Large intestine (tissue), 3 donors: ENCODE data around the gene CSF2. TPM values are rescaled to one million over a fixed set of nuclear protein-coding genes. Genes with fewer than 3 reads are reported as not detected.
"Not testable (repeated sequence)": the region's sequence is repeated elsewhere in the genome, so short reads cannot be mapped to it uniquely, and the experiment has no call there.

ENCODE experiments used
- DNase-seq, 2 donors: peaks; one replicate each; pipeline versions ENCODE4 v3.0.0 to v3.0.0-alpha.2; 2013
- H3K27ac ChIP-seq: one replicate; pipeline ENCODE4 v1.5.1; 2013; ENCODE audit warnings: low read length
- H3K27me3 ChIP-seq: 2 replicates; pipeline ENCODE4 v1.6.1; 2013; ENCODE audit warnings: low read length; ENCODE audit not compliant: control insufficient read depth, insufficient read depth
- H3K36me3 ChIP-seq: 2 replicates; pipeline ENCODE4 v1.6.1; 2013; ENCODE audit warnings: low read length; ENCODE audit not compliant: control insufficient read depth, insufficient read depth
- H3K4me1 ChIP-seq: one replicate; pipeline ENCODE4 v1.6.1; 2013; ENCODE audit warnings: low read length; ENCODE audit not compliant: control insufficient read depth, insufficient read depth
- H3K4me3 ChIP-seq: one replicate; pipeline ENCODE4 v1.5.1; 2013; ENCODE audit warnings: low read length
- H3K9me3 ChIP-seq: one replicate; pipeline ENCODE4 v1.6.1; 2013; ENCODE audit warnings: mild to moderate bottlenecking, low read depth, low read length, moderate library complexity; ENCODE audit not compliant: control insufficient read depth
- WGBS: methylation state at CpG from one replicate; pipeline ENCODE4 v1.1.5; 2013; ENCODE audit warnings: low lambda C conversion rate; ENCODE audit not compliant: insufficient coverage; 5-methylcytosine and 5-hydroxymethylcytosine counted together
- polyA plus RNA-seq: library from polyadenylated mRNA; unstranded; fragments of 120-200 nt; gene quantifications from one replicate; pipeline ENCODE4 v1.2.1, GENCODE V29; 2013

Gene CSF2
- polyA plus RNA-seq, 1 donor: not detected

DNA sequence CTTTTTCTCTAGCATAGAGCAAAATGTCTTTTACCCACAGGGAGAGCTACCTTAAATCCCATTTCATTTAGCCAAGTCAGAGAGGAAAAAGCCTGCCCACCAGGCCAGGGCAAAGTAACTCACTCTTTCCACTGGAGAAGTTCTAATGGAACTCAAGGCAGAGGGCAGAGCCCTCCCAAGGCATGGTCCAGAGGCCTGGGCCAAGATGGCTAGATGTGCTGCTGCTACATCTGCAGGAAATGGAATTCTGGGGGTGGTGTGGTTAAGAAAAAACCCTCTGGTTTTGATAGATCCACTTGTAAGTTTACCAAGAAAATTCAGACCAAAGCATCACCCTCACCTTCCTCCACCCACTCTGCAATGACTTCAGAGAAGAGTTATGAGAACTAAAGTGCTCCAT lies 37.3 kb downstream of the CSF2 start:
- no peaks in the 10 kb centered on the region for H3K9me3 ChIP-seq

GRCh38 chr5:132112111-132112510 lies 38.5 kb downstream of the CSF2 start:
- Histone ChIP-seq H3K27me3 (no peaks in the 10 kb centered on the region), H3K4me1 (no peaks in the 10 kb centered on the region), H3K27ac (no peak overlapping the region), H3K36me3 (no peaks in the 10 kb centered on the region), H3K4me3 (no peak overlapping the region), H3K9me3 (no peaks in the 10 kb centered on the region)
- WGBS: no CpG with 5 or more reads among the region's 3 CpGs
- no peak for DNase-seq

More for the DNA sequence above, 37.3 kb downstream of the CSF2 start:
- no peaks in the 10 kb centered on the region for H3K36me3 ChIP-seq
- H3K4me1 ChIP-seq: no peaks in the 10 kb centered on the region
- no peaks in the 10 kb centered on the region for H3K27me3 ChIP-seq
- H3K4me3 ChIP-seq: no peak overlapping the region
- DNase-seq: no peak
- no peak overlapping the region for H3K27ac ChIP-seq

DNA sequence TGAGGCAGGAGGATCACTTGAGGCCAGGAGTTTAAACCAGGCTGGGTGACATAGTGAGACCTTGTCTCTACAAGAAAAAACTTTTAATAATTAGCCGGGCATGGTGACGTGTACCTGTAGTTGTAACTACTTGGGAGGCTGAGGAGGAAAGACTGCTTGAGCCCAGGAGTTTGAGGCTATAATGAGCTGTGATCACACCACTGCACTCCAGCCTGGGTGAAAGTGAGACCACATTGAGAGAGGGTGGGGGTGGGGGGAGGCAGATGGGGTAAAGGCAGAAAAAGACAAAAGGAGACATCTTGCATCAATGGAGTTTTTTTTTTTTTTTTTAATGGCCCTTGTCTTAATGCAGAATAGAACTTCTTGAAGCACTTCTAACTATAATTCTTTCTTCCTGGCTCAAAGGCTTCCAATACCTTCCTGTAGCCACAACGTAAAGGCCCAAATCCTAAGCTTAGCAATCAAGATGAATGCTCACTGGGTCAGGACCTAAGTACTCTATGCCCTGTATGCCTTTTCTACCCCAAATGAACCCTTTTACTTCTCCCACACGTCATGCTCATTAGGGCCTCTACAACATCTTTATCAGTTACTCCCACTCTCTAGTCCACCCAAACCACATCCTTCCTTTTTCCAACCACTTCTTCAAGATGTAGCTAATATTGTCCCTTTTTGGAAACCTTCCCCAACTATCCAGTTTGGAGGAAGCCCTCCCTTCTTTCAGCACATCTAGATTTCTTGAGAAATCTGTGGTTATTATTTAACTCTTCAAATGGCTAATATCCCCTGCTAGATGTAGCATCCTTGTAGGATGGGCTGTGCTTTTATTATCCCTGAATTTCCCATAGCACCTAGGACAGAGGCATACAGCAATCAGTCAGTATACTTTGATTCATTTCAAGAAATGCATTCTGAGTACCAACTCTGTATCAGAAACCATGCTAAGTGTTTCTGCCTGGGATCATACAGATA lies 40.8 kb downstream of the CSF2 start:
- no peaks in the 10 kb centered on the region for H3K36me3 ChIP-seq
- no peaks in the 10 kb centered on the region for H3K27me3 ChIP-seq
- H3K4me1 ChIP-seq: no peaks in the 10 kb centered on the region
- H3K27ac ChIP-seq: no peak overlapping the region
- 100% methylated on average over 1 of the region's 4 CpGs for WGBS
- no peak for DNase-seq
- H3K9me3 ChIP-seq: no peaks in the 10 kb centered on the region
- no peak overlapping the region for H3K4me3 ChIP-seq

DNA sequence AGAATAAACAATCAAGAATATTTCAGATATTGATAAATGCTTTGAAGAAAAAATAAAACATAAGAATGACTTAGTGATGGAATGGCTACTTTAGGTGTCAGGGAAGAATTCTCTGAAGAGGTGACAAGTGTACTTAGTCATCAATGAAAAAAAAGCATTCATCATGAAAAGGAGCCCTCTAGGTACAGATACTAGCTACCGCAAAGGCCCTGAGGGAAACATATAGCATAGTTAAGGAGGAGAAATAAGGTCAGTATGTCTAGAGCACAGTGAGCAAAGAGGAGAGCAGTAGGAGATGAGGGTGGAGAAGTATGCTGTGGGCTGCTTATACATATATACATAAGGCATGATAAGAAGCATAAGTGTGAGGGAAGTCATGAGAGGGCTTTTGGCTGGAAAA lies 41.8 kb downstream of the CSF2 start:
- Histone ChIP-seq H3K9me3 (no peaks in the 10 kb centered on the region), H3K27me3 (no peaks in the 10 kb centered on the region), H3K27ac (no peak overlapping the region), H3K4me1 (no peaks in the 10 kb centered on the region), H3K4me3 (no peak overlapping the region), H3K36me3 (no peaks in the 10 kb centered on the region)
- DNase-seq: no peak
- WGBS: no CpG with 5 or more reads among the region's 1 CpG

DNA sequence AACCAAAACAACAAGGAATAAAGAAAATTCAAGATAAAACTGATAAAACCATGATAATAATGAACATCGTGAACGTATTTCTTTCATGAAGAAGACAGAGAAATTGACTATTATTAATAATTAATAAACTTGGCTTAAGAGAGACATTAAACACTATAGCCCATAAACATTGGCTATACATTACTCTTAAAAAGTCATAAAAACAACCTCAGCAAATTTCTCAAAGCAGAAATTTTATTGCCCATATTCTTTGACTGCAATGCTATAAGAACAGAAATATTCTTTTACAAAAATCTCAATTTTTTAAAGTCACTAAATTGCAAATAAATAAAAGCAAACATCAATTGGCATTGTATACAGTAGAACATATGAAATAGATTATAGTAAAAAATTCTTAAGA lies 42.5 kb downstream of the CSF2 start:
- WGBS: 100% methylated on average over 2 of the region's 2 CpGs
- Histone ChIP-seq H3K36me3 (no peaks in the 10 kb centered on the region), H3K27ac (no peak overlapping the region), H3K9me3 (no peaks in the 10 kb centered on the region), H3K4me1 (no peaks in the 10 kb centered on the region), H3K4me3 (no peak overlapping the region), H3K27me3 (no peaks in the 10 kb centered on the region)
- DNase-seq: no peak

DNA sequence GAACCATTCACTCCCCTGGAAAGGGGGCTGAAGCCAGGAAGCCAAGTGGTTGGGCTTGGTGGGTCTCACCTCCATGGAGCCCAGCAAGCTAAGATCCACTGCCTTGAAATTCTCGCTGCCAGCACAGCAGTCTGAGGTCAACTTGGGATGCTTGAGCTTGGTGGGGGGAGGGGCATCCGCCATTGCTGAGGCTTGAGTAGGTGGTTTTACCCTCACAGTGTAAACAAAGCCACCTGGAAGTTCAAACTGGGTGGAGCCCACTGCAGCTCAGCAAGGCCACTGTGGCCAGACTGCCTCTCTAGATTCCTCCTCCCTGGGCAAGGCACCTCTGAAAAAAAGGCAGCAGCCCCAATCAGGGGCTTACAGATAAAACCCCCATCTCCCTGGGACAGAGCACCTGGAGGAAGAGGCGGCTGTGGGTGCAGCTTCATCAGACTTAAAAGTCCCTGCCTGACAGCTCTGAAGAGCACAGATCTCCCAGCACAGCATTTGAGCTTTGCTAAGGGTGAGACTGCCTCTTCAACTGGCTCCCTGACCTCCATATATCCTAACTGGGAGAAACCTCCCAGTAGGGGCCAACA lies 43.4 kb downstream of the CSF2 start:
- not testable (repeated sequence) for H3K4me3 ChIP-seq, H3K36me3 ChIP-seq, H3K27ac ChIP-seq, H3K4me1 ChIP-seq, H3K27me3 ChIP-seq, H3K9me3 ChIP-seq, DNase-seq
- no CpG with 5 or more reads among the region's 3 CpGs for WGBS

- H3K36me3 ChIP-seq, H3K27me3 ChIP-seq, DNase-seq, H3K27ac ChIP-seq, H3K9me3 ChIP-seq, H3K4me1 ChIP-seq, H3K4me3 ChIP-seq: not testable (repeated sequence)
- WGBS: 83% methylated on average over 1 of the region's 3 CpGs
Observed at GRCh38 chr5:132120717-132121116, 47.1 kb downstream of the CSF2 start.

DNA sequence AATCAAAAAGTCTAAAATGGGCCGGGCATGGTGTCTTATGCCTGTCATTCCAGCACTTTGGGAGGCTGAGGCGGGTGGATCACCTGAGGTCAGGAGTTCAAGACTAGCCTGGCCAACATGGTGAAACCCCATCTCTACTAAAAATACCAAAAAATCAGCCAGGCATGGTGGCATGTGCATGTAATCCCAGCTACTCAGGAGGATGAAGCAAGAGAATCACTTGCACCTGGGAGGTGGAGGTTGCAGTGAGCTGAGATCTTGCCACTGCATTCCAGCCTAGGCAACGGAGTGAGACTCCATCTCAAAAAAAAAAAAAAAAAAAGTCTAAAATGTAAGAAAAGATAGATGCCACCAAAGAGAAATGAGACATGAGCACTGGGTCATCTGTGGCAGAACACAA lies 49.4 kb downstream of the CSF2 start:
- not testable (repeated sequence) for H3K9me3 ChIP-seq, H3K27me3 ChIP-seq, H3K36me3 ChIP-seq, H3K27ac ChIP-seq, H3K4me1 ChIP-seq, DNase-seq, H3K4me3 ChIP-seq
- WGBS: no CpG with 5 or more reads among the region's 3 CpGs

DNA sequence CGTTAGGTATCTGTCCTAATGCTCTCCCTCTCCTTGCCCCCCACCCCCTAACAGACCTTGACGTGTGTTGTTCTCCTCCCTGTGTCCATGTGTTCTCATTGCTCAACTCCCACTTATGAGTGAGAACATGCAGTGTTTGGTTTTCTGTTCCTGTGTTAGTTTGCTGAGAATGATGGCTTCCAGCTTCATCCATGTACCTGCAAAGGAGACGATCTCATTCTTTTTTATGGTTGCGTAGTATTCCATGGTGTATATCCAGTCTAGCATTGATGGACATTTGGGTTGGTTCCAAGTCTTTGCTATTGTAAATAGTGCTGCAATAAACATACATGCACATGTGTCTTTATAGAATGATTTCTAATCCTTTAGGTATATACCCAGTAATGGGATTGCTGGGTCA lies 50.0 kb downstream of the CSF2 start:
- H3K27ac ChIP-seq, H3K4me3 ChIP-seq, DNase-seq, H3K27me3 ChIP-seq, H3K36me3 ChIP-seq, H3K4me1 ChIP-seq, H3K9me3 ChIP-seq: not testable (repeated sequence)
- WGBS: 100% methylated on average over 2 of the region's 4 CpGs
